HG03521 (cell line): ENCODE results near the gene GABBR2.
"Not testable (repeated sequence)": the region's sequence is repeated elsewhere in the genome, so short reads cannot be mapped to it uniquely, and the experiment has no call there.

ENCODE experiments used
- ATAC-seq: cut with Tn5 transposase; IDR thresholded peaks from one replicate; pipeline ENCODE4 v1.9.1; 2021; ENCODE audit warnings: mild to moderate bottlenecking, moderate library complexity; ENCODE audit not compliant: unreplicated experiment

The GABBR2 gene

DNA sequence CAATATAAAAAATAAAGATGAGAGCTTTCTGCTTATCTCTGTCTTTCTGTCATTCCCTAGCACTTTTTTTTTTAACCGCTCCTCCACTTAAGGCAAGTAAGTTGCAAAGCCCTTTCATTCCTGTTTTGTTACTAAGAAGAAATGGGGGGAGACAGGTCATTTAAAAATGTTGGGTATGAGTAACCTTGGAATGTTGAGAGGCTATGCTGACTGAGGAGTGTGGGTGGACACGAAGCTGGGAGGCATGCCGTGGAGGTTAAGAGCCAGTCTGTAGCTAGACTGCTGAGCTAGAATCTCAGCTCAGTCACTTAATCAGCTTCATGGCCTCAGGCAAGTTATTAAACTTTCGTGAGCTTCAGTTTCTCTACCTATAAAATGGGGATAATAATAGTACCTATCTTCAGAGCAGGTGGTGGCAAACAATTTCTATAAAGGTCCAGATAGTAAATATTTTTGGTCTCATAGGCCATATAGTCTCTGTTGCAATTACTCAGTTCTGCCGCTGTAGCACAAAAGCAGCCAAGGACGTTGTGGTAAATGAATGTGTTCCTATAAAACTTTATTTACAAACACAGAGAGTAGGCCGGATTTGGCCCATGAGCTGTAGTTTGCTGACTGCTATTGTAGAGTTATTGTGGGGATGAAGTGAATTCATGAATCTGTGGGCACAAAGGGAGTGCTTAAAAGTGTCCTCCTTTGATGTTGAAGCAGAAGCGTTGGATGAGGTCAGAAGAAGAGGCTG, 220.0 kb downstream of the GABBR2 start:
- no peak for ATAC-seq

DNA sequence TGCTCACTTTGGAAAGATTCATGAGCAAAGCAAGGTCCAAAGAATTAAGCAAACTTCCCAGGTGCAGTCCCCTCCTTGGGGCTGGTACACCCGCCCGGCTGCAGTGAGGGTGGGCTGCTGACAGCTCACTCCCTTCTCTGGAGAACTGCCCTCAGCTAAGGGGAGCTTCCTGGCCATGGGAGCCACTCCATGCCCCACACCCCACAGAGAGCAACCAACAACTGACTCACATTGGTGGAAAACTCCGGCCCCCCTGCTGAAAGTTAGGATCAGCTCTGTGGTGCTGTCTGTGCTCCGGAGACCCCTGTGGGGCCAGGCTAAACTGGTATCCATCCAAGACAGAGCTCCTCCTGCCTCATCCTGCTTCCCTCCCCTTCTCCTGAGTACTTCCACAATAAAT, 223.0 kb downstream of the GABBR2 start:
- no peak for ATAC-seq

DNA sequence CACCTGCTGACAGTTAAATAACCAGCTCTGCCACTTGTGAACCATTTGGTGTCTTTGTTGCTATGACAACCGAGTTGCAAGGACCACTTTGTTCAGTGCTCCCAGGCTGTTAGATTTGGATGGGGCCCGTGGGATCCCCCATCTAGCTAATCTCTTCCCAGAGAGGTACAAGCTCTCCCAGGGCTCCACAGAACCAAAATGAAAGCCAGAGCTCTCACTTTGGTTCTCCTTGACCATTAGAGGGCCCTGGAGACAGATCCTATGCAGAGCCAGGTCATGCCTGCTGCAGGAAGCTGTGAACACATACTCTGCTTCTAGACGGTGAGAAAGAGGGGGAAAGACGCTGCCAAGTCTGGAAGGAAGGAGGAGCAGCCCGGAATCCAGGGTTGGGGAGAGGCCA, 224.6 kb downstream of the GABBR2 start:
- no peak for ATAC-seq

DNA sequence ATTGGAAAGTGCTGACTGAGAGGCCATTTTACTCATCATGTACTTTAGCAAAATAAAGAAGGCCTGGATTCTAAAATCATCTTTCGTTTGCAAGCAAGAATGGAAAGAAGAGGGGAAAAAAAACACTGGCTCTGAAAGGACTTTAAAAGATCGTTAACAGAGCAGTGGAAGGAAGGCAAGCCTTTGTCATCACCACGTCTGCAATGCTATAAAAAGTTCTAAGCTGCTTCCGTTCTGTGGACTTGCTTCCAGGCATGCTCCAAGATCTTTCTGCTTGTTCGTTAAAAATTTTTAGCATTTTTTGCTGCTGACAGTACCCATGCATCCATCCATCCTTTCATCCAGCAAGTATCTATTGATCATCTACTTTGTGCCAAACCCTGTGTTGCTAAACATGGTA, 226.5 kb downstream of the GABBR2 start:
- no peak for ATAC-seq

DNA sequence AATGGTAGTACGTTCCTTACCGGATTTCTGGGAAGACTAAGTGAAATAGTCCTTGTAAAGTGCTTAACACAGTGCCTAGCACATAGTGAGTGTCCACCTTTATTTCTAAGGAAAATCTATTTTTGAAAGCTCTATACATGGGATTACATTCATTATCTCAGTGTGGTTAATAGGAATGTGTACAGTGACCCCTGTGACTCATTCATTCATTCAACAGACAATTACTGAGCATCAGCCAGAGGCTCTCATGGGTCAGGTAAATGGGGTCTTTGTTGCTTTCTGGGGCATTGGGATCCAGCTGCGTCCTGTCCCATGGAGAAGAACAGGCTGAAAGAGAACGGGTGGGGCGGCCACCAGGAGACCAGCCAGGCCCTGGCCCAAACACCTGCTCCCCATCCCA, 227.1 kb downstream of the GABBR2 start:
- ATAC-seq = no peak

DNA sequence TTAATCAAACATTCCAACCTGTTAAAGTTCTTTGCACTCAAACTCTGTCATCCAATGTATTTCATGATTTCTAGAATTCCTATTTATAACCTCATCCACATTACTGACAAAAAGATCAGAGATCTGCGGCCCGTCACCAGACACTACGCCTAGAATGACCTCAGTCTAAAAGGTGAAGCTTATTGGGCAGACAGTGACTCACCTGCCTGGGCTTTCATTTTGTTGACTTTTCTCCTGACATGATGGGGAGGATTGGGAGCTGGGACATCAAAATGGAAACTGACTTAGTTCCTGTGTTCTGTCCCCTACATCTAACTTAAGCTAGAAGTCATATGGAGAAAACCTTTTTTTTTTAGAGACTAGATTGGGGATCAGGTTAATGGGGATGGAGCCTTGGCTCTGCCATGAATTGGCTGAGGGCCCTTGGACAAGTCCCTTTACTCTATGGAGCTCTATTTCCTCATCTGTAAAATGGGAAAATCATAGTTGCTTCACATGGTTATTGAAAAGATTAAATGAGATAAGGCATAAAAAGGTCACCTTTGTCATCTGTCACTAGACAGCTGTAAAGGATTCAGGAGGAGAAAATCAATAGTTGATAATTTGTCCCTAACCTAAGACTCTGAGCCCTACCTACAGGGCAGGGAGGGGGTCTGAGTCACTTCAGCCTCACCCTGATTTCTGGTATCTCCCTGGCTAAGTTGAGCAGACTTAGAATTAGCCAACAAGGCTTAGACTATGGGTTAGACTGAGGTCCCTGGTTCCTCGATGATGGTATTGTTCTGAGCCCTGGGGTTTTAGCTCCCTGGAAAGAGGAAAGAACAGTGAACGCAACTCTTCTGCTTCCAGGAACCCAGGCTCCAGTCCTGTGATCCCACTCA, 228.5 kb downstream of the GABBR2 start:
- ATAC-seq = no peak

DNA sequence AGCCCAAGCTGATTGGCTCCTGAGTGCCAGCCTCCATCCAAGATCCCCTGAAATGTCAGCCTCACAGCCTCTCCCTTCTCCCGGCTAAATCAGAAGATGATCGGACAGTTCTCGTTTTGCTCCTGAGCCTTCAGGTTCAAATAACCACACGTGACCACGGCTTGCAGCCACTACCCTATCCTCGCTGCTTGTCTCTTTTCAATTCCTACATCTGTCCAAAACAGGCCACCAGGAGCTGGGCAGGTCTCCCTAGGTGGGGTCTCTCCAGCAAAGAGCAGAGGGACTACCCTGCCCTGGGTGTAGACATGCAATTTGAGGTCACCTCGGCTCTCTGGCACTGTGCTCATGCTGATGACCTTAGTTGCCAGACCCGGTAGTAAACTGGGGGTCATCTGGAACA, 229.3 kb downstream of the GABBR2 start:
- no peak for ATAC-seq

DNA sequence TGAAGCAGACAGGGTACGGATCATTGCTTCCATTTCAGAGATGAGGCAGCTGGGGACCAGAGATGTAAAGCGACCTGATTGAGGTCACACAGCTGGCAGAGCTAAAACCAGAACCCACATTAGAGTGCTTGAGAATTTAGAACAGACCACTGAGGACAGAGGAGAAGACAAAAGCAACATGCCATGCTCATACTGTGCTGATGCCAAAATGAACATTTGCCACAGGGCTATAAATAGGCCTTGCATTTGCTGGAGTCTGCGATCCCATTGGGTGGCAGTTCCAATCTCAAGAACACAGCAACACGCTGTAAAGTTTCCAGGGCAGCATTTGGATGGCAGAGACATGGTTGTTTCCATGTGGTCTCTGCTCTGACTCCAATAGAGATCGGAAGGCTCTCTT, 230.9 kb downstream of the GABBR2 start:
- no peak for ATAC-seq

DNA sequence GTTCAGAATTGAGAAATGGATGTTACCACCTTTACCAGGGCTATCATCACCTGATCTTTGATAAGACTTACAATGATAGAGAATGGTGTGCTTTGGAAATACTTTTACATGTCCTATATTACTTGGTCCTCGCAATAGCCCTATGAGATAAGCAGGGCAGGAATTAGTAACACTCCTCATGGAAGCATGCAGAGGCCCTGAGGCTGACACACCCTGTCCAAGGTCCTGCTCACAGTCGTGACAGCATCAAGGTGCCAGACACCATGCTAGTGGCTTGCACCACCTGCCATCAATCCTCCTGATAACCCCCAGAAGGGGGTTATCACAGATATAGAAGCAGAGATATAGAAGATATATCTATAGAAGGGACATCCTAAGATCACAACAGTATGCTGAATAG, 236.5 kb downstream of the GABBR2 start:
- no peak for ATAC-seq

DNA sequence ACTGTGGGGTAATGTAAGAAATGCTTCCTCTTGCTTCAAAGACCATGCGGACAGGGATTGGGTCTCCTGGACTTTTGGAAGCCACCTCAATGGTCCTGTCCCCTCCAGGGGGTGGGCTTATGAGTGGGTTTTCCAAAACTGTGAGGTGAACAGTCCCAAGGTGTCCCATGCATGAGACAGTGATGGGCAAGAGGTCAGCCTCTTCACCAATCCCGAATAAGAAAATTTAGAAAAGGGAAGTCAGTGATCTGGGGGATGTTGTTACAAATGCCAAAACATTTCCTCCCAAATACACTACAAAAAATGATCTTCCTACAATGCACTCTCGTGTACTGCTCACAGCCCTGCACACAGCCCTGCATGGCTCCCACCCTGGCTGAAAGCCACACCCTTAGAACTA, 237.6 kb downstream of the GABBR2 start:
- ATAC-seq = no peak

DNA sequence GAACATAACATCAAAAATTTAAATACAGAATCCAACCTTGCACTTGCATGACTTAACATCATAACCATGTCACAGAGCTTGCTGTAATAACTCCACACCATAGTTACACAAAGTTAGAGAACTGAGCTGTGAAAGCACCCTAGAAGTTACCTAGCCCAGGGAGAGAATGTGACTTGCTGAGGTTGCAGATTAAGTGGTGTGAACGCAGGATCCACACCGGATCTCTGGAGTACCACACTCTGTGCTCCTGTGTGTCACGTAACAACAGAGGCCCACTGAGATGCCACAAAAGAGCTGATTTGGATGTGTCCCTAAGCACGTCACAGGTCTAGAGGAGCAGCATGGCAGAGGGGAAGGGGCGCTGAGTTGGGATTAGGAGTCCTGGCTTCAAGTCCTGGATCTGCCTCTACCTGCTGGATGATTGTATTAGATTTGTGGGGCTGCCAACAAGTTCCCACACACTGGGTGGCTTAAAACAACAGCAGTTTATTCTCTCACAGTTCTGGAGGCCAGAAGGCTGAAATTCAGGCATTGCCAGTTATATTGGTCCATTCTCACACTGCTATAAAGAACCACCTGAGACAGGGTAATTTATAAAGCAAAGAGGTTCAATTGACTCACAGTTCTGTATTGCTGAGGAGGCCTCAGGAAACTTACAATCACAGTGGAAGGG, 240.0 kb downstream of the GABBR2 start:
- no peak for ATAC-seq

DNA sequence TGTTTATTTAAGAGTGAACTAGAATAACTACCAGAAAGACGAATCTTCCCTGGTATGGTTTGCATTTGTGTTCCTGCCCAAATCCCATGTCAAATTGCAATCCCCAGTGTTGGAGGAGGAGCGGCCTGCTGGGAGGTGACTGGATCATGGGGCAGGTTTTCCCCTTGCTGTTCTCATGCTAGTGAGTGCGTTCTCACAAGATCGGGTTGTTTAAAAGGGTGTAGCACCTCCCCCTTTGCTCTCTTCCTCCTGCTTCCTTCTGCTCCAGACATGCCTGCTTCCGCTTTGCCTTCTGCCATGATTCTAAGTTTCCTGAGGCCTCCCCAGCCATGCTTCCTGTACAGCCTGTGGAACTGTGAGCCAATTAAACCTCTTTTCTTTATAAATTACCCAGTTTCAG, 242.9 kb downstream of the GABBR2 start:
- ATAC-seq = no peak

DNA sequence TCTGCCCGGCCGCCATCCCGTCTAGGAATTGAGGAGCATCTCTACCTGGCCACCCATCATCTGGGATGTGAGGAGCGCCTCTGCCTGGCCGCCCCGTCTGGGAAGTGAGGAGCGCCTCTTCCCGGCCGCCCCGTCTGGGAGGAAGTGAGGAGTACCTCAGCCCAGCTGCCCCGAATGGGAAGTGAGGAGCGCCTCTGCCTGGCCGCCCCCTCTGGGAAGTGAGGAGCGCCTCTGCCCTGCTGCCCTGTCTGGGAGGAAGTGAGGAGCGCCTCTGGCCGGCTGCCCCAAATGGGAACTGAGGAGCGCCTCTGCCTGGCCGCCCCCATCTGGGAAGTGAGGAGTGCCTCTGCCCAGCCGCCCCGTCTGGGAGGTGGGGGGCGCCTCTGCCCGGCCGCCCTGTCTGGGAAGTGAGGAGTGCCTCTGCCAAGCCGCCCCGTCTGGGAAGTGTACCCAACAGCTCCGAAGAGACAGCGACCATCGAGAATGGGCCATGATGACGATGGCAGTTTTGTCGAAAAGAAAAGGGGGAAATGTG, 244.5 kb downstream of the GABBR2 start:
- not testable (repeated sequence) for ATAC-seq

DNA sequence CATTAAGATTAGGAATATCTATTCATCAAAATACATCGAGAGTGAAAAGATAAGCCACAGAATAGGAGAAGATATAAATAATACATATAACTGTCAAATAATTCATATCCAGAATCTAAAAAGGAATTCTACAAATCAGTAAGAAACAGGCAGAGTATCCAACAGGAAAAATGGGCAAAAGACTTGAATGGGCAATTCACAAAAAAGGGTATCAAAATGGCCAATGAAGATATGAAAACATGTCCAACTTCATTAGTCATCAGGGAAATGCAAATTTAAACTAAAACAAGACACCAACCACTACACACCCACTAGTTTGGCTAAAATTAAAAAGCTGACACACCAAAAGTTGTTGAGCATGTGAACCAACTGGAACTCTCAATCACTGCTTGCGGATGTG, 246.4 kb downstream of the GABBR2 start:
- no peak for ATAC-seq

DNA sequence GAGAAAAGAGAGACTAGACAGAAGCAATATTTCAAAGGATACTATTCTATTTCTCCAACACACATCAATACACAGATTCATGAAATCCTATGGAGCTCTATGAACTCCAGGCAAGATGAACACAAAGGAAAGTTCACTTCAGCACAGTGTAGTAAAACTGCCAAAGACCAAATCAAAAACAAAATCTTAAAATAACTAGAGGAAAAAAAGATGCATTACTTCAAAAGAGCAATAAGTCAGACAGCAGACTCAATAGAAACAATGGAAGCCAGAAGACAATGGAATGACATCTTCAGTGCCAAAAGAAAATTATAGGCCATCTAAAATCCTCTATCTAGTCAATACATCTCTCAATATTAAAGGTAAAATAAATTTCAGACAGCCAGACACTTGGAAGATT, 248.0 kb downstream of the GABBR2 start:
- no peak for ATAC-seq

DNA sequence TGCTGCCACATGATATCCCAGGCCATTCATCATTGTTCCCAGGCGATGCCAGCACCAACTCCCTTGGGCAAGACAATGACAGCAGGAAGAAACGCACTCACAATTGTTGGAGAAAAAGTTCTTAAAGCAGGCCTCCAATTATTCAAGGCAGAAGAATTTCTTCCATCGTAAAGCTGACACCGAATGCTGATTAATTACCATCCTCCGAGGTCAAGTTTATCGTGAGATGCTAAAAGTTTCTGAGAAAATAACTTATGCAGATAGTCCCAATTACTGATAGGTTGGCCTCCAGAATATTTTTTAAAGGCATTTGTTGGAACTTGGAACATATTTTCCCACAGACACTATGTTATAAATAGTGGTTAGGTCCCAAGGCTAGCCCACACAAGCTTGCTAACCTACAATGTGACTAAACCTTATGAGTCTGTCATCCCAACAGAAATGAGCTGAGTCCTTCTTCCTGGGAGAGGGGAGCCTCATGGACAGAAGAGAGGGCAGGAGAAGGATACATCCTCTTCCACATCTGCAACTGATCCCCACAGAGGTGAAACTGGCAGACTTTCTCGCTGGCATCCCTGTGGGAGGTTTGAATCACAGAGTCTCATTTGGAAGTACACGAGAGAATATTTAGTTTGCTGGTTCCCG, 250.9 kb downstream of the GABBR2 start:
- no peak for ATAC-seq

DNA sequence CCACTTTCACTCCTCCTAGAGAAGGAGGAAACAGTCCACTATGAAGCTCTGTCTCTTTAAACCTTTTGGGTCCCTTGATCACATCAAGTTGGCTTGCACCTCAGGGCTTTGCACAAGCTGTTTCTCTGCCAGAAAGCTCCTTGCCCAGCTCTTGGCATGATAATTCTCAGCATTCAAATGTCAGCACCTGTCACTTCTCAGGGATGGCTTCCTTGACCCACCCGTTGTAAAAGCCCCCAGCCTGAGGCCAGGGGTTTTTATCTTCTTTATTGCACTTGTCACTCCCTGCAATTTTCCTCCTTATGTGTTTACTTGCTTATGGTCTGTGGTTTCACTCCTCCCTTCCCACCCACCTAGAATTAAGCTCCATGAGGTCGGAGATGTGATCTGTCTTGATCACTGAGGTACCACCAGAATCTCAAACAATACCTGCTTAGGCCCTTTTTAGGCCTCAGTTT, 252.6 kb downstream of the GABBR2 start:
- ATAC-seq = no peak

DNA sequence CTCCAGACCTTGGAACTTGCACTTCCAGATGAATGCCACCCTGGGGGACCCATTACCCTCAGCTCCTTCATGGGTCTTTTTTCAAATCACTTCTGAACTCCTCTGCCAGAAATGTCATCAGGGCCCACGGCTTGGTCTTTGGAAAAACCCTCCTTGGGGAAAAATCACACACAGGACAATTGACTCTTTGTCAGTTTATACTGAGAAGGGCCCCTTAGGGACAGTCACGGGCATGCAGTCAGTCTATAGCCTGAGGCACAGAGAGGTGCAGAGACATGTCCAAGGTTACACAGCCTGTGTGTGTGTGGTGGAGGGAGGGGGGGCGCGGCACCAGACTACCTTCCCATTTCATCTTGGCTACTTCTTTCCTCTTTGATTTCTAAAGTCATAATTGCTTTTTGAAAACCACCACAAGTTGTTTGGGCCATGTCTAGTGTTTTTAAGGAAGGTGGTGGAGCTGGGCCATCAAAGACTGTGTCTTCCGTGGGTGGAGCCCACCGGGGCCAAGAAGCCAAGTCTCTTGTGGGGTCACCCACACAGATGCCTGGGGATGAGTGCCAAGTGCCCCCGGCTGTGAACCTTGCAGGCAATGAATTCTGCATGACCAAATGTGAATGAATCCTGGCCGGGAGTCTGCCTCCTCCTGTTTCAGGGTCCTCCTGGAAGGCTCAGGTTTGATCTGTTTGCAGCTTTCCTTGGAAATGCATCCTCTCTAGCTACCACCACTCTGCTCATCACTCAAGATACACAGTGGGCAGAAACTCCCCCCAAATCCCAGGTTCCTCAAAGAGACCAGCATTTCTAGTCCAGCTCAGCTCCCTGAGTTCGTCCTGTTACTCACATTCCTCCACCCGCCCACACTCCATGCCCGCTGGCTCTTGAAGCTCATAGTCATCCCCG, 253.2 kb downstream of the GABBR2 start:
- no peak for ATAC-seq

DNA sequence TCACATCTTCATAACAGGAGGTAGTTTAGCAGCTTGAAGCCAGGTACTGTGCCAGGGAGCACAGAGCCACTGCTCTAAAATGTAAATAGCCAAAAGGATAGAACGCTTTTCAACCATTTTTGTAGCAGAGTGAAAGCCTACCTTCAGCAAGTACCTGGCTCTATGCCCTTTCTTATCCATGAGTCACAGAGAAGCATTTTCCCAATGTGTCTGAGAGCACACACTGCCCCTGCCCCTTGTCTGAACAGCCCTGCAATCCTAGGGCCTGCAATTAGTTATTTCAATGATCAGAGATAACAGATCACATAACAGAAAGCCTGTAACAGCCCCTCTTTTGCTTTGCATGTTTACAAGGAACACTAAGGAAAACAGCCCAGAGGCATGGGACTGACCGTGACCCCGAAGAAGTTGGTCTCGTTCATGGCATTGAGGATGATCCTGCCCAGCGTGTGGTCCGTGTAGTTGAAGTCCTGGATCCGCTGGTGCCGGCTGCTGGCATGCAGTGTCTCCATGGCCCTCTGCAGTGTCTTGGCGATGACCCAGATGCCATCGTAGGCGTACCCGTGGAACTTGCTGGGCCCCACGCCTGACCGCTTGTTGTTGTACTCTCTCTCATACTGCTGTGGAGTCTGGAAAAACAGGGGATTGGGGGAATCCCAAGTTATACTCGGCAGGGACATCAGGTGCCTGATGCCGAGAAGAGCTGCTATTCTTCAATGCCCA, 255.0 kb downstream of the GABBR2 start:
- no peak for ATAC-seq
